ENCODE data around the gene PRDM13.
"Not testable (repeated sequence)": the region's sequence is repeated elsewhere in the genome, so short reads cannot be mapped to it uniquely, and the experiment has no call there.

The PRDM13 gene

GRCh38 chr6:99603421-99604165 lies 3.0 kb upstream of the PRDM13 start:
- no peak for DNase-seq (ENCODE audit: low spot score)

GRCh38 chr6:99604166-99605073 lies 2.2 kb upstream of the PRDM13 start:
- DNase-seq (ENCODE audit: low spot score): no peak

GRCh38 chr6:99605074-99605734 lies 1.4 kb upstream of the PRDM13 start:
- no peak for DNase-seq (ENCODE audit: low spot score)

- no peak for DNase-seq (ENCODE audit: low spot score)
Measured at GRCh38 chr6:99605911-99606655, 550 bp upstream of the PRDM13 start.

GRCh38 chr6:99607416-99608036 lies 893 bp downstream of the PRDM13 start:
- DNase-seq (ENCODE audit: low spot score): no peak

- no peak for DNase-seq (ENCODE audit: low spot score)
Measured at GRCh38 chr6:99608059-99608885, 1.6 kb downstream of the PRDM13 start.

GRCh38 chr6:99608886-99609482 lies 2.4 kb downstream of the PRDM13 start:
- DNase-seq (ENCODE audit: low spot score): no peak

- DNase-seq (ENCODE audit: low spot score): no peak
Measured at GRCh38 chr6:99609905-99610489, 3.4 kb downstream of the PRDM13 start.

GRCh38 chr6:99611148-99611547 lies 4.5 kb downstream of the PRDM13 start:
- no peak for DNase-seq (ENCODE audit: low spot score)

GRCh38 chr6:99612551-99613408 lies 6.1 kb downstream of the PRDM13 start:
- no peak for DNase-seq (ENCODE audit: low spot score)

- no peak for DNase-seq (ENCODE audit: low spot score)
Measured at GRCh38 chr6:99613409-99613704, 6.7 kb downstream of the PRDM13 start.

- DNase-seq (ENCODE audit: low spot score): no peak
Measured at GRCh38 chr6:99613705-99614429, 7.2 kb downstream of the PRDM13 start.

- no peak for DNase-seq (ENCODE audit: low spot score)
Measured at GRCh38 chr6:99614430-99615186, 8.0 kb downstream of the PRDM13 start.

GRCh38 chr6:99617131-99617530 lies 10.5 kb downstream of the PRDM13 start:
- no peak for DNase-seq (ENCODE audit: low spot score)

- no peak for DNase-seq (ENCODE audit: low spot score)
Measured at GRCh38 chr6:99618649-99619408, 12.2 kb downstream of the PRDM13 start.

- DNase-seq (ENCODE audit: low spot score): no peak
Measured at GRCh38 chr6:99619409-99619762, 12.8 kb downstream of the PRDM13 start.

GRCh38 chr6:99622044-99622443 lies 15.4 kb downstream of the PRDM13 start:
- not testable (repeated sequence) for DNase-seq (ENCODE audit: low spot score)

Data from kidney capillary endothelial cell (primary cell).